Erythroblast (primary cell): Measurements from ENCODE around the gene ANAPC15.

Experiments
- GATA1 ChIP-seq: IDR thresholded peaks from 2 replicates; pipeline ENCODE4 v1.6.1; 2011; ENCODE audit warnings: low read depth, mild to moderate bottlenecking, control low read depth, low read length, moderate library complexity
- POLR2A ChIP-seq: IDR thresholded peaks from 2 replicates; pipeline ENCODE4 v1.6.1; 2011; ENCODE audit warnings: mild to moderate bottlenecking, low read length

GRCh38 chr11:72141066-72141465 is 28.6 kb upstream of the ANAPC15 start:
- no peak for TF ChIP-seq POLR2A
- TF ChIP-seq GATA1, result no peak
